Gastroesophageal sphincter (tissue), 4 donors: ENCODE data around the gene GRB2. TPM values are rescaled to one million over a fixed set of nuclear protein-coding genes. Genes with fewer than 3 reads are reported as not detected.

Source experiments
- ATAC-seq: fragments of 150-250 bp; one replicate; pipeline ENCODE4 v1.9.1; 2016; ENCODE audit warnings: mild to moderate bottlenecking, moderate library complexity
- H3K27ac ChIP-seq, 4 donors: fragments of 200-600 bp; sonication (generic) in 3 of 4; 1 replicate in 3 of 4; 2 replicates in 1 of 4; pipeline ENCODE4 v1.5.1; 2016 to 2019
- H3K27me3 ChIP-seq: fragments of 200-600 bp; sonication (generic); one replicate; pipeline ENCODE4 v1.5.1; 2019
- H3K36me3 ChIP-seq, 2 donors: fragments of 200-600 bp; sonication (generic); one replicate each; pipeline ENCODE4 v1.5.1; 2019; ENCODE audit warnings: control low read depth in 1 of 2
- H3K4me1 ChIP-seq, 3 donors: fragments of 200-600 bp; sonication (generic); 1 replicate in 2 of 3; 2 replicates in 1 of 3; pipeline ENCODE4 v1.5.1; 2016 to 2019; ENCODE audit warnings: control low read depth in 2 of 3
- H3K4me3 ChIP-seq, 2 donors: fragments of 200-600 bp; sonication (generic); one replicate each; pipeline ENCODE4 v1.5.1; 2019; ENCODE audit warnings: mild to moderate bottlenecking in 1 of 2, moderate library complexity in 1 of 2
- H3K9me3 ChIP-seq, 3 donors: fragments of 200-600 bp; sonication (generic); one replicate each; pipeline ENCODE4 v1.5.1; 2017 to 2019; ENCODE audit warnings: control low read depth in 2 of 3
- EP300 ChIP-seq: sonication (generic); formaldehyde crosslinking; IDR thresholded peaks from one replicate; pipeline ENCODE4 v1.6.1; 2017; ENCODE audit warnings: antibody characterized with exemption, mild to moderate bottlenecking
- POLR2A ChIP-seq, 2 donors: fragments of 450-650 bp; IDR thresholded peaks; one replicate each; pipeline ENCODE4 v1.6.1; 2017; ENCODE audit warnings: antibody characterized with exemption in 2 of 2, mild to moderate bottlenecking in 2 of 2, moderate library complexity in 1 of 2
- POLR2AphosphoS5 ChIP-seq: sonication (generic); formaldehyde crosslinking; IDR thresholded peaks from one replicate; pipeline ENCODE4 v1.6.1; 2017; ENCODE audit warnings: antibody characterized with exemption
- WGBS, 2 donors: methylation state at CpG; one replicate each; pipeline ENCODE4 v1.1.5; 2018; ENCODE audit warnings: low coverage in 1 of 2; 5-methylcytosine and 5-hydroxymethylcytosine counted together
- total RNA-seq, 4 donors: library from RNA; depleted of rRNA; stranded (reverse); fragments of >200 nt; gene quantifications; one replicate each; pipeline ENCODE4 v1.1.0, GENCODE V29; 2016
- TF ChIP-seq, protein P1 (sequence below), 4 experiments: fragments of 200-600 bp in 2 of 4; fragments of 450-650 bp in 2 of 4; sonication (generic) in 1 of 4; IDR thresholded peaks; one replicate each; pipeline ENCODE4 v1.5.1; 2017 to 2019; ENCODE audit warnings: antibody characterized with exemption in 4 of 4, mild to moderate bottlenecking in 2 of 4, moderate library complexity in 2 of 4

Gene GRB2
- total RNA-seq, 4 donors from 2014 or later = 80.6 to 113 (median 97.6) TPM

DNA sequence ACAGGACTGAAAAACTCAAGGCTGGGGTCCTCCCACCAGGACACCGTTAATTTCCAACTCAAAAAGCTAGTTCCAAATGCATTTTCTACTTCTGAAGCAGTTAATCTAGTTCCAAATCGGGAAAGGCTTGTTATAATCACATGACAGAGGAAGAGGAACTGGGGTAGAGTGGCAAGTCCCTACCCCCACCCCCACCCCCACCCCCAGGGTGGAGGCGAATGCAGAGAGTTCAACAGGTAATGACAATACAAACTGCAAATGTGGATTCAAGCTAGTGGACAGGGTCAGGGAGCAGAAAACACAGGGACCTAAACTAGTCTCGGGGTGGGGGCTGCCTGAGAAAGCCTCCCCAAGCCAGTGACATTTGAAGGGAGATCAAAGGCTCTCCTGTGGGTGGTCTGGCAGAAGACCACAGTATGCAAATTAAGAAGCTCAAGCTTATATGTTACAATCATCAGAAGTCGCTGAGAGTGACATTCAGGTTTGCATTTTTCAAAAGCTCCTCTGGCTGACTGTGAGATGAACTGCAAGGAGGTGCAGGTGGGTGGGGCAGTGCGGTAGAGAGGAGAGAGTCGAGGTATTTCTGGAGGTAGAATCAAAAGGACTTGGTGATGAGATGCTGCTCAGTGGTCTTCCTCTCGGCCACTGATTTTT, 59.8 kb downstream of the GRB2 start:
- Histone ChIP-seq H3K9me3 (no peaks in the 10 kb centered on the region), H3K4me1 (peaks cover 0 to 83% (median 12%) of the 10 kb centered on the region in 3 donors), H3K36me3 (no peaks in the 10 kb centered on the region), H3K27me3 (no peaks in the 10 kb centered on the region), H3K4me3 (no peak overlapping the region), H3K27ac (no peak overlapping the region)
- WGBS, 2 donors = 48 to 54% methylated on average over 7 of the region's 8 CpGs
- TF ChIP-seq, protein P1, sequence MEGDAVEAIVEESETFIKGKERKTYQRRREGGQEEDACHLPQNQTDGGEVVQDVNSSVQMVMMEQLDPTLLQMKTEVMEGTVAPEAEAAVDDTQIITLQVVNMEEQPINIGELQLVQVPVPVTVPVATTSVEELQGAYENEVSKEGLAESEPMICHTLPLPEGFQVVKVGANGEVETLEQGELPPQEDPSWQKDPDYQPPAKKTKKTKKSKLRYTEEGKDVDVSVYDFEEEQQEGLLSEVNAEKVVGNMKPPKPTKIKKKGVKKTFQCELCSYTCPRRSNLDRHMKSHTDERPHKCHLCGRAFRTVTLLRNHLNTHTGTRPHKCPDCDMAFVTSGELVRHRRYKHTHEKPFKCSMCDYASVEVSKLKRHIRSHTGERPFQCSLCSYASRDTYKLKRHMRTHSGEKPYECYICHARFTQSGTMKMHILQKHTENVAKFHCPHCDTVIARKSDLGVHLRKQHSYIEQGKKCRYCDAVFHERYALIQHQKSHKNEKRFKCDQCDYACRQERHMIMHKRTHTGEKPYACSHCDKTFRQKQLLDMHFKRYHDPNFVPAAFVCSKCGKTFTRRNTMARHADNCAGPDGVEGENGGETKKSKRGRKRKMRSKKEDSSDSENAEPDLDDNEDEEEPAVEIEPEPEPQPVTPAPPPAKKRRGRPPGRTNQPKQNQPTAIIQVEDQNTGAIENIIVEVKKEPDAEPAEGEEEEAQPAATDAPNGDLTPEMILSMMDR (IDR thresholded peaks at IDR 0.05) = no peak
- no peak for TF ChIP-seq EP300
- TF ChIP-seq POLR2AphosphoS5 = no peak
- TF ChIP-seq POLR2A (IDR thresholded peaks at IDR 0.05) = no peak
- ATAC-seq = no peak

DNA sequence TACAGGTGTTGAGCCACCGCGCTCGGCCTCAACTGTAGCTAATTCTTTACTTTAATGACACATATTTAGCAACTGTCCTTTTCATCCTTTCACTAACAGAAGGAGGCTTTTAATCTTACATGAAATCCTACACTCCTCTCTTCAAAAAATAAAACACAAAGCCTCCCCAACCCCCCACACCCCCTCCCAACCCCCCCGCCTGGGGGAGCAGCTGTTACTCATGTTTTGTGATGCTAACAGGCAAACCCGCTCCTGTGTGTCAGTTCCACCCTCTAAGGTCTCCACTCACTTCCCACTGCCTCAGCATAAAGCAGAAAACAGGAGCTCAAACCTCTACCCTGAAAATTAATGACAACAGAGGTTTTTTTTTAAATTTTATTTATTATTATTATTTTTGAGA, 60.8 kb downstream of the GRB2 start:
- Histone ChIP-seq H3K27me3 (no peaks in the 10 kb centered on the region), H3K27ac (no peak overlapping the region), H3K4me1 (peaks cover 0 to 83% (median 15%) of the 10 kb centered on the region in 3 donors), H3K9me3 (no peaks in the 10 kb centered on the region), H3K36me3 (no peaks in the 10 kb centered on the region), H3K4me3 (no peak overlapping the region)
- TF ChIP-seq EP300 (no peak), POLR2AphosphoS5 (no peak), POLR2A (IDR thresholded peaks at IDR 0.05) (no peak)
- TF ChIP-seq, protein P1 (IDR thresholded peaks at IDR 0.05) = no peak
- WGBS, 2 donors = 80 to 90% methylated on average over 1 to 2 of the region's 5 CpGs
- no peak for ATAC-seq

DNA sequence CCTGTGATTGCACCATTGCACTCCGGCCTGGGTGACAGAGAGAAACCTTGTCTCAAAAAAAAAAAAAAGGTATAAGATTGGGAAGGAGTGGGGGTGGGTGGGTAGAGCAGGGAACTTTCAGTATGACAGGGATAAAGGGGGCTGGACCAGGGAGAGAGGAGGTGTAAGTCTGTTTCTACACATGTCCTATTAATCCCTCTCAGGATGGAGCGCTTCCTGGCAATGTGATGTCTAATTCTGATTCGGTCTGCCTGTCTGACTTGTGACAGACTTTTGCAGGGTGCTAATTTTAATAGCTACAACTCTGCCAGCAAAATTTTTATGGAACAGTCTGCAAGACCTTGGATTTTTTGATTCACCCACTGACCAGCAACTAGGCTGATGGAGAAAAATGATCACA, 62.5 kb downstream of the GRB2 start:
- H3K36me3 ChIP-seq = no peaks in the 10 kb centered on the region
- H3K27me3 ChIP-seq = no peaks in the 10 kb centered on the region
- TF ChIP-seq POLR2AphosphoS5 = no peak
- TF ChIP-seq, protein P1 (IDR thresholded peaks at IDR 0.05) = no peak
- TF ChIP-seq POLR2A (IDR thresholded peaks at IDR 0.05) = no peak
- TF ChIP-seq EP300 = no peak
- WGBS, 2 donors = 56 to 67% methylated on average over 2 of the region's 3 CpGs
- H3K4me3 ChIP-seq = no peak overlapping the region
- no peaks in the 10 kb centered on the region for H3K9me3 ChIP-seq
- peaks cover 0 to 73% (median 15%) of the 10 kb centered on the region in 3 donors for H3K4me1 ChIP-seq
- no peak overlapping the region for H3K27ac ChIP-seq
- ATAC-seq = no peak

DNA sequence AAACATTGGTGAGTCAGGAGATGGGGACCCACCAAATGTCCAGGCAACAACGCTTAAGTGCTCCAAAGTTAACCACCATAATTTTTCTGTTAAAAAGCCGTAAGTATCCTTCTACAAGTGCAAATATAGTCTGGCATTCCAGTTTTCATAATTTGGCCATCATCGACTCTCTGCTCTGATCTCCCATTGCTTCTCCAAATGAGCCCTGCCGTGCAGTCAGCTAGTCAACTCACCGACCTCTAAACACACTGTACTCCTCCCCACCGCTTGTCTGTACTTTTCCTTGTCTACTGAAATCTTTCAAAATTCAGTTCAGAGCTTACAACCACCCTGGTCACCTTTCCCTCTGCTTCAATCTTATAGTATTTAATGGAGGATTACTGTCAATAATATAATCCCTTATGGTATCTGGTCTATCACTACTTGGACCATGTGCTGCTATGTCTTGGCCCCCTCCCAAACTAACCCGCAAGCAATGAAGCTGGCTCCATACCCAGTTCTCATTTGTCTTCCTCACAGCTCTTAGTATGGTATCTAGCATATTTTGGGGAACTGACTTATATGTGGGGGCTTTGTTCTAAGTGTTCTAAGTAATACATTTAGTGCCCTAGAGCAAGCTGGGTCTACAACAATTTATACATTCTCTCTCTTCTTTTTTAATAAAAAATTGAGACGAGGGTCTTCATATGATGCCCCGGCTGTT, 63.5 kb downstream of the GRB2 start:
- Histone ChIP-seq H3K27me3 (no peaks in the 10 kb centered on the region), H3K9me3 (no peaks in the 10 kb centered on the region), H3K27ac (no peak overlapping the region), H3K4me3 (no peak overlapping the region), H3K4me1 (peaks cover 0 to 65% (median 15%) of the 10 kb centered on the region in 3 donors), H3K36me3 (no peaks in the 10 kb centered on the region)
- no peak for ATAC-seq
- 67 to 80% methylated on average over 8 of the region's 9 CpGs for WGBS, 2 donors
- TF ChIP-seq, protein P1 (IDR thresholded peaks at IDR 0.05) = no peak
- no peak for TF ChIP-seq POLR2A (IDR thresholded peaks at IDR 0.05)
- TF ChIP-seq POLR2AphosphoS5 = no peak
- TF ChIP-seq EP300 = no peak

DNA sequence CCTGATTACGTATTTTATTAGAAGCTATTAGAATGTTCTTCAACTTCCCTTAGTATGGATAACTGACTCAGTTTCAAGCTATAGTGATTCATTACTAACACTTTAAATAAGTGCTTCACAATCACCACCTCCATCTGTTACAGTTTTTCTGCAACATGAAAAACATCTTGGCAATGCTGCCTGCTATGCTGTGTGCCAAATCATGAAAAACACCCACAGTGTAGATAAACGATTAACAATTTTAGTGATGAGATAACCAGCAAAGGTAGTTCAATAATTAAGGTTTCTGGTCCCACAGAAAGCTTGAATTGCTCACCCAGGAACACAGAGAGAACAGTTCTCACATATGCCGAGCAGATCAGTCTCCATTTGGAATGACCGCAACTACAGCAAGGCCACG, 64.8 kb downstream of the GRB2 start:
- Histone ChIP-seq H3K4me1 (peaks cover 0 to 57% (median 11%) of the 10 kb centered on the region in 3 donors), H3K9me3 (no peaks in the 10 kb centered on the region), H3K27me3 (no peaks in the 10 kb centered on the region), H3K36me3 (no peaks in the 10 kb centered on the region), H3K4me3 (no peak overlapping the region), H3K27ac (no peak overlapping the region)
- ATAC-seq = no peak
- TF ChIP-seq POLR2A (IDR thresholded peaks at IDR 0.05) = no peak
- WGBS, 2 donors = 58 to 70% methylated on average over 5 of the region's 5 CpGs
